GM19452 (cell line): ENCODE measurements around the gene SFT2D2.
"Not testable (repeated sequence)": the region's sequence is repeated elsewhere in the genome, so short reads cannot be mapped to it uniquely, and the experiment has no call there.

ENCODE experiments used
- ATAC-seq: cut with Tn5 transposase; IDR thresholded peaks from one replicate; pipeline ENCODE4 v1.9.1; 2021; ENCODE audit not compliant: unreplicated experiment

The SFT2D2 gene

DNA sequence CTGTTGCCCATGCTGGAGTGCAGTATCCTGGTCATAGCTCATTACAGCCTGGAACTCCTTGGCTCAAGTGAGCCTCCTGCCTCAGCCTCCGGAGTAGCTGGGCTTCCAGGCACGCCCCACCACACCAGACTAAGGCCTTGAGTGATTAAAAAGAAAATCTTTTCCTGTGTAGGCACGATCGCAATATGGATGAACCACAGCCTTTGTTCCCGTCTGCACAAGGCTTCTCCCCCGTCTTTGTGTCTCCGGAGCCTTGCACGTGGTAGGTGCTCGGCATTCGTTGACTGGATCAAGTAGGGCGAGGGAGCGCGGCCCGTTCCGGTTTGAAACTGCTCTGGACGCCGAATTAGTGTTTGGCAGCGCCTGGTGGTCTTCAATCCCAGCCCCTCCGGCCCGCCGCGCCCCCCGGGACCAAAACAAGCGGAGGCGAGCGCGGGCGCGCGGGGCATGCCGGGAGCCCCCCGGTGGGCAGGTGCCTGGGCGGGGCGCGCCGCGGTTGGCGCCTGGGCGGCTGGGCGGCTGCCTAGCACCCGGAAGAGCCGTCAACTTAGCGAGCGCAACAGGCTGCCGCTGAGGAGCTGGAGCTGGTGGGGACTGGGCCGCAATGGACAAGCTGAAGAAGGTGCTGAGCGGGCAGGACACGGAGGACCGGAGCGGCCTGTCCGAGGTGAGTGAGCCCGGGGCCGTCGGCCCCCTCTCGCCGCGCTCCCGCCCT, at the start of gene SFT2D2:
Gene SFT2D2 (plus strand): TSS at position 529 of the 715 bp plus-strand sequence. CDS start 76 bp downstream, at position 605.
- ATAC-seq, result peak; percentile 76

DNA sequence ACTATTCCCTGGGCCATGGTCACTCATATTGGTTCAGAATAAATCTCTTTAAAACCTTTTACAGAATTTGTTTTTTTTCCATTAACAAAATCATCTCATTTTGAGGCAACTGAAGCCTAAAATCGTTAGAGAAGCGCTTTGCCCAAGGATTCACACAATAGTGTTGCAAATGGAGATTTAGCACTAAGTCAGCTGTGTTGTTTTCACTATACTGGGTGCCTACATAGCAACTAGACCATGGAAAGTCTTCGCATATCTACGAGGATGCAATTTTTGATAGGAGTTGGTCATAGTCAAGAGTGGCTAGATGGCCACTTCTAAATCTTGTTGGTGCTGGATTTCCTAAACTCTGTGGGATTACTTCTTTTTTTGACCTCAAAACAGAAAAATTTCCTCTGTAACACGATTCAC, 47.6 kb upstream of the SFT2D2 start:
- ATAC-seq, result no peak

- ATAC-seq, result peak; percentile 89
Measured at GRCh38 chr1:168178638-168179437, 47.0 kb upstream of the SFT2D2 start, which contains the start of gene TIPRL. TIPRL (plus strand) TSS chr1:168178962; CDS start chr1:168179078, 116 bp downstream.

GRCh38 chr1:168179438-168180147, 46.2 kb upstream of the SFT2D2 start:
- ATAC-seq, result peak; percentile 6

GRCh38 chr1:168180148-168180524, 45.7 kb upstream of the SFT2D2 start:
- ATAC-seq, result no peak

DNA sequence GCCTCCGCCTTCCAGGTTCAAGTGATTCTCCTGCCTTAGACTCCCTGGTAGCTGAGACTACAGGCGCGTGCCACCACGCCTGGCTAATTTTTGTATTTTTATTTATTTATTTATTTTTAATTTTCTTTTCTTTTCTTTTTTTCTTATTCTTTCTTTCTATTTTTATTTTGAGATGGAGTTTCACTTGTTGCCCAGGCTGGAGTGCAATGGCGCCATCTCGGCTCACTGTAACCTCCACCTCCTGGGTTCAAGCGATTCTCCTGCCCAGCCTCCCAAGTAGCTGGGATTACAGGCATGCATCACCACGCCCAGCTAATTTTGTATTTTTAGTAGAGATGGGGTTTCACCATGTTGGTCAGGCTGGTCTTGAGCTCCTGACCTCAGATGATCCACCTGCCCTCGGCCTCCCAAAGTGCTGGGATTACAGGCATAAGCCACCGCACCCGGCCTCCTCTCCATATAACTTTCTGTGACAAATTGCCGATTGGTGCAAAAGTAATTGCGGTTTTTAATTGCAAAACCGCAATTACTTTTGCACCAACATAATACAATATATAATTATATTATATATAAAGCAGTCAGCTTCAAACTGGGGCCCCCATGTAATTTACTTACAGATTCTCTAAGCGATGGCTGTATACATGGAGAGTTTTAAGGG, 44.6 kb upstream of the SFT2D2 start:
- not testable (repeated sequence) for ATAC-seq

DNA sequence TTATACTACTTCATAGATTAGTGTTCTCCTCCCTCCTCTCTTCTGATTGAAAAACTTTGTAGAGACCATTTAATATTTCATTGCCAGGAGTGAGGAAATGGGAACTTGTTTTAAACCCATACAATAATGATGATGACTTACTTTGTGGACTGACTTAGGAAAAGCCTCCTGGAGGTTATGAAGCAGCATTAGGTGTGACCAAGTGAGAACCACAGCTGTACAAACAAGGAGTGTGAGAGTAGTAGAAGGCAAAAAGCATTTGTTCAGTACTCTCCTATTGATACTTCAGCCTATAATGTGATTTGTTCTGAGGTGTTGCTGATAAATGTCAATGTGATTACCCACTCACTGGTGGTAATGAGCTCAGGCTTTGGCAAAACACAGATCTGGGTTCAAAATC, 38.6 kb upstream of the SFT2D2 start:
- no peak for ATAC-seq

DNA sequence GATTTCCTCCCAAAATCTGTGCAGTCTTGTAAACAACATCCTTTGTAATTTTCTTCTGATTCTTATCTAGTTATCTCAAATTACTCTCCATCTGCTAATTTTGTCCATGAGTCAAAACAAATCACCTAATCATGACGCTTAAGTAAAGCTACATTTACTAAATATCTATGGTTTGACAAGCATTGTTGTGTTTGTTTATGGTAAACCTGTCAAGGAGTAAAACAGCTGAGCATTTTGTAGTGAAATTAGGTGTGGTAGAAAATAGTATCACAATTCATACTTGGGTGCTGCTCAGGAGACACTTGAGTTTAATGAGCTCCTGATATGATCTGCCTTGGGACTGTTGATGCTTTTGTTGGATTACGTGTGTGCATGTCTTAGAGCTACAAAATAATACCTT, 35.4 kb upstream of the SFT2D2 start:
- ATAC-seq, result no peak

GRCh38 chr1:168195199-168196135, 30.3 kb upstream of the SFT2D2 start:
- ATAC-seq, result no peak

DNA sequence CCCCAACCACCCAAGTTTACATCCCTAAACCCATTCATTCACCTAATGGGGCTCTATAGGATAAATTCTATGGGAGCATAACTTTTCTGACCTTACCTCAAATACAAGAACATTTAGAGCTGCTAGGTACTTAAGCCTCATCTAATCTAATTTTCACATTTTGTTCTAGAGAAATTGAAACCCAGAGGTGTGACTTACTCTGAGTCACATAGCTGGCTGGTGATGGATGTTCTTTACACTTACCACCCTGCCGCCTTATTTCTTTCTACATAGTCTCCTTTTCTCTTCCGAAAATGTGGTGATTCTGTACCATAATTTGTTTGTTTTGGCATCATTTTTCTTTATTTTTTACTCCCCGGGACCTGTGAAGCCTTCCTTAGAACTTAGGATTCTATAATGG, 26.7 kb upstream of the SFT2D2 start:
- no peak for ATAC-seq

- ATAC-seq, result no peak
Measured at GRCh38 chr1:168202941-168203654, 22.7 kb upstream of the SFT2D2 start.

DNA sequence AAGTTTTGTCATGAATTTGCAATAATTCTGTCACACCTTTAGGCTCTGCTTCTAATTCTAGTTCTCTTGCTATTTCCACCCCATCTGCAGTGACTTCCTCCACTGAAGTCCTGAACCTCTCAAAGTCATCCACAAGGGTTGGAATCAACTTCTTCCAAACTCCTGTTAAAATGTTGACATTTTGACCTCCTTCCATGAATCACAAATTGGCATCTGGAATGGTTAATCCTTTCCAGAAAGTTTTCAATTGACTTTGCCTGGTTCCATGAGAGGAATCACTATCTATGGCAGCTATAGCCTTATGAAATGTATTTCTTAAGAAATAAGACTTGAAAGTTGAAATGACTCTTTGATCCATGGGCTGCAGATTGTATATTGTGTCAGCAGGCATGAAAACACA, 19.7 kb upstream of the SFT2D2 start:
- no peak for ATAC-seq

DNA sequence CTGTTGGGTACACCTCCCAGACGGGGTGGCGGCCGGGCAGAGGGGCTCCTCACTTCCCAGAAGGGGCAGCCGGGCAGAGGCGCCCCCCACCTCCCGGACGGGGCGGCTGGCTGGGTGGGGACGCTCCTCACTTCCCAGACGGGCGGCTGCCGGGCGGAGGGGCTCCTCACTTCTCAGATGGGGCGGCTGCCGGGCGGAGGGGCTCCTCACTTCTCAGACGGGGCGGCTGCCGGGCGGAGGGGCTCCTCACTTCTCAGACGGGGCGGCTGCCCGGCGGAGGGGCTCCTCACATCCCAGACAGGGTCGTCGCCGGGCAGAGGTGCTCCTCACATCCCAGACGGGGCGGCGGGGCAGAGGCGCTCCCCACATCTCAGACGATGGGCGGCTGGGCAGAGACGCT, 18.1 kb upstream of the SFT2D2 start:
- ATAC-seq, result not testable (repeated sequence)

DNA sequence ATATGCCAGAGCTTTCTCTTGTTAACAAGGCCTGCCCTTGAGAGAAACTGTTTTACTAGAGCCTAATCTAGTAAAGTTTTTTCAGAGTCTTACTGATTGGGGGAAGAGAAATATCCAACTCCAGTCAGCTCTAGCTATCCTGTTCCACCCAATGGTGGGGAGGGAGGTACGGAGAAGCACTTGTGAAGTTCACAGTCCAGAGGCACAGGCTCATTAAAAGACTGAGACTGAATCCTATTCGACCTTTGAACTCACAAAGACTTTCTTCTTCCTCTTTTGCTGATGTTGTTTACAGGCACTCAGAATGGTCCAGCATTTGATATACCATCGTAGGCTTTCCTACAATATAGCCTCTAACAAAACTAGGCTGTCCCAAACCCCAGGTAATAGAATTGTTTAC, 15.5 kb upstream of the SFT2D2 start:
- ATAC-seq, result no peak

- ATAC-seq, result no peak
Measured at GRCh38 chr1:168213349-168213748, 12.5 kb upstream of the SFT2D2 start.

GRCh38 chr1:168216171-168216570, 9.6 kb upstream of the SFT2D2 start:
- no peak for ATAC-seq

- ATAC-seq, result no peak
Measured at GRCh38 chr1:168217664-168218063, 8.1 kb upstream of the SFT2D2 start.

DNA sequence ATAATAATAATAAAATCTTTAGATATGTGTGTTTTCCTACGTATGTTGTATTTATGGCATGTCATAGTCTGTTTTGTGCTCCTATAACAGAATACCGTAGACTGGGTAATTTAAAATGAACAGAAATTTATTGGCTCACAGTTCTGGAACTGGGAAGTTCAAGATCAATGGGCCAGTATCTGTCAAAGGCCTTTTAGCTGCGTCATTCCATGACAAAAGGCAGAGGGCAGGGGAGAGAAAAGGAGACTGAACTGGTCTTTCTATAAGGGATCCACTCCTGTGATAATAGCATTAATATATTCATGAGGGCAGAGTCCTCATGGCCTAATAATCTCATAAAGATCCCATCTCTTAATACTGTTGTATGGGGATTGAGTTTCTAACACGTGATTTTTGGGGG, 7.1 kb upstream of the SFT2D2 start:
- no peak for ATAC-seq

GRCh38 chr1:168220470-168220871, 5.3 kb upstream of the SFT2D2 start:
- no peak for ATAC-seq
